ENCODE measurements around the gene DISP2. TPM values are rescaled to one million over a fixed set of nuclear protein-coding genes. Genes with fewer than 3 reads are reported as not detected.

DISP2 gene
- total and polyA plus RNA-seq, 2 experiments from 2014 or later: 1.3 to 2.2 TPM

- TF ChIP-seq, protein P1, sequence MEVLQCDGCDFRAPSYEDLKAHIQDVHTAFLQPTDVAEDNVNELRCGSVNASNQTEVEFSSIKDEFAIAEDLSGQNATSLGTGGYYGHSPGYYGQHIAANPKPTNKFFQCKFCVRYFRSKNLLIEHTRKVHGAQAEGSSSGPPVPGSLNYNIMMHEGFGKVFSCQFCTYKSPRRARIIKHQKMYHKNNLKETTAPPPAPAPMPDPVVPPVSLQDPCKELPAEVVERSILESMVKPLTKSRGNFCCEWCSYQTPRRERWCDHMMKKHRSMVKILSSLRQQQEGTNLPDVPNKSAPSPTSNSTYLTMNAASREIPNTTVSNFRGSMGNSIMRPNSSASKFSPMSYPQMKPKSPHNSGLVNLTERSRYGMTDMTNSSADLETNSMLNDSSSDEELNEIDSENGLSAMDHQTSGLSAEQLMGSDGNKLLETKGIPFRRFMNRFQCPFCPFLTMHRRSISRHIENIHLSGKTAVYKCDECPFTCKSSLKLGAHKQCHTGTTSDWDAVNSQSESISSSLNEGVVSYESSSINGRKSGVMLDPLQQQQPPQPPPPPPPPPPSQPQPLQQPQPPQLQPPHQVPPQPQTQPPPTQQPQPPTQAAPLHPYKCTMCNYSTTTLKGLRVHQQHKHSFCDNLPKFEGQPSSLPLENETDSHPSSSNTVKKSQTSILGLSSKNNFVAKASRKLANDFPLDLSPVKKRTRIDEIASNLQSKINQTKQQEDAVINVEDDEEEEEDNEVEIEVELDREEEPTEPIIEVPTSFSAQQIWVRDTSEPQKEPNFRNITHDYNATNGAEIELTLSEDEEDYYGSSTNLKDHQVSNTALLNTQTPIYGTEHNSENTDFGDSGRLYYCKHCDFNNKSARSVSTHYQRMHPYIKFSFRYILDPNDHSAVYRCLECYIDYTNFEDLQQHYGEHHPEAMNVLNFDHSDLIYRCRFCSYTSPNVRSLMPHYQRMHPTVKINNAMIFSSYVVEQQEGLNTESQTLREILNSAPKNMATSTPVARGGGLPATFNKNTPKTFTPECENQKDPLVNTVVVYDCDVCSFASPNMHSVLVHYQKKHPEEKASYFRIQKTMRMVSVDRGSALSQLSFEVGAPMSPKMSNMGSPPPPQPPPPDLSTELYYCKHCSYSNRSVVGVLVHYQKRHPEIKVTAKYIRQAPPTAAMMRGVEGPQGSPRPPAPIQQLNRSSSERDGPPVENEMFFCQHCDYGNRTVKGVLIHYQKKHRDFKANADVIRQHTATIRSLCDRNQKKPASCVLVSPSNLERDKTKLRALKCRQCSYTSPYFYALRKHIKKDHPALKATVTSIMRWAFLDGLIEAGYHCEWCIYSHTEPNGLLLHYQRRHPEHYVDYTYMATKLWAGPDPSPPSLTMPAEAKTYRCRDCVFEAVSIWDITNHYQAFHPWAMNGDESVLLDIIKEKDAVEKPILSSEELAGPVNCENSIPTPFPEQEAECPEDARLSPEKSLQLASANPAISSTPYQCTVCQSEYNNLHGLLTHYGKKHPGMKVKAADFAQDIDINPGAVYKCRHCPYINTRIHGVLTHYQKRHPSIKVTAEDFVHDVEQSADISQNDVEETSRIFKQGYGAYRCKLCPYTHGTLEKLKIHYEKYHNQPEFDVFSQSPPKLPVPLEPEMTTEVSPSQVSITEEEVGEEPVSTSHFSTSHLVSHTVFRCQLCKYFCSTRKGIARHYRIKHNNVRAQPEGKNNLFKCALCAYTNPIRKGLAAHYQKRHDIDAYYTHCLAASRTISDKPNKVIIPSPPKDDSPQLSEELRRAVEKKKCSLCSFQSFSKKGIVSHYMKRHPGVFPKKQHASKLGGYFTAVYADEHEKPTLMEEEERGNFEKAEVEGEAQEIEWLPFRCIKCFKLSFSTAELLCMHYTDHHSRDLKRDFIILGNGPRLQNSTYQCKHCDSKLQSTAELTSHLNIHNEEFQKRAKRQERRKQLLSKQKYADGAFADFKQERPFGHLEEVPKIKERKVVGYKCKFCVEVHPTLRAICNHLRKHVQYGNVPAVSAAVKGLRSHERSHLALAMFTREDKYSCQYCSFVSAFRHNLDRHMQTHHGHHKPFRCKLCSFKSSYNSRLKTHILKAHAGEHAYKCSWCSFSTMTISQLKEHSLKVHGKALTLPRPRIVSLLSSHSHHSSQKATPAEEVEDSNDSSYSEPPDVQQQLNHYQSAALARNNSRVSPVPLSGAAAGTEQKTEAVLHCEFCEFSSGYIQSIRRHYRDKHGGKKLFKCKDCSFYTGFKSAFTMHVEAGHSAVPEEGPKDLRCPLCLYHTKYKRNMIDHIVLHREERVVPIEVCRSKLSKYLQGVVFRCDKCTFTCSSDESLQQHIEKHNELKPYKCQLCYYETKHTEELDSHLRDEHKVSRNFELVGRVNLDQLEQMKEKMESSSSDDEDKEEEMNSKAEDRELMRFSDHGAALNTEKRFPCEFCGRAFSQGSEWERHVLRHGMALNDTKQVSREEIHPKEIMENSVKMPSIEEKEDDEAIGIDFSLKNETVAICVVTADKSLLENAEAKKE (CRISPR knock-in tag; IDR thresholded peaks at IDR 0.05): no peak
- TF ChIP-seq EZH2 (IDR thresholded peaks at IDR 0.05; ENCODE audit: low read depth, unreplicated experiment) (no peak), CTCF (conservative IDR thresholded peaks at IDR 0.05; ENCODE audit: low read depth in 2 of 2) (no peak), ZNF331 (CRISPR knock-in tag; IDR thresholded peaks at IDR 0.05; ENCODE audit: low read depth) (no peak), STAT1 (IDR thresholded peaks at IDR 0.05; ENCODE audit: unreplicated experiment) (no peak), NANOG (IDR thresholded peaks at IDR 0.05; ENCODE audit: borderline replicate concordance) (no peak), EZH2phosphoT487 (IDR thresholded peaks at IDR 0.05; ENCODE audit: unreplicated experiment) (no peak), JUNB (IDR thresholded peaks at IDR 0.05; ENCODE audit: unreplicated experiment) (no peak), POLR2AphosphoS5 (IDR thresholded peaks at IDR 0.05; ENCODE audit: low read depth) (no peak)
Observed at GRCh38 chr15:40325188-40325587, 32.8 kb upstream of the DISP2 start (continued).

Data from GM23338 (cell line).